Measurements from ENCODE around the gene KRT14.

DNA sequence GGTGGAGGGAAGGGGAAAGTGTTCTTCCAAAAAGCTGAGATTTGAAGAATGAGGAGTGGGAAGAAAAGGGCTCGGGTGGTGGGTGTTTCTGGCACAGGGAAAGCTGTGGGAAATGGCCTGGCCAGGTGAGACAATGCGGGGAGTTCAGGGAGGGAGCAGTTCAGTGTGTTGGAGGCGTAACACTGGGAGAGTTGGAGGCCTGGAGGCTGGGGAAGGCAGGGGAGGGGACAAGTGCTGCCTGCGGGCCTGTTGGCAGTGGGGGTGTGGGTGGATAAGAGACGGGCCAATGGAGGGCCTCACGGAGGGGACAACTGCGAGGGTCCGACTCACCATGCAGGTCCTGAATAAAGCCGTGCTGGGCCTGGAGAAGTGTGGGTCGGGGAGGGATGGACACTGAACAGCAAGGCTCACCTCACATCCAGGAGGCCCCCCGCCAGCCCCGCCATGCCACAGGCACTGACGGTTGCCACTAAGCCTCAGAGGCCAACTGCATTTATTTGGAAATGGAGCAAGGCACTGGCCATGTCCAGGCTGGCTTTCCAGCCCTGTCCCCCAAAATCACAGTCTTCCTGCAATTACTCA lies 40.8 kb downstream of the KRT14 start:
- TF ChIP-seq, protein P1, sequence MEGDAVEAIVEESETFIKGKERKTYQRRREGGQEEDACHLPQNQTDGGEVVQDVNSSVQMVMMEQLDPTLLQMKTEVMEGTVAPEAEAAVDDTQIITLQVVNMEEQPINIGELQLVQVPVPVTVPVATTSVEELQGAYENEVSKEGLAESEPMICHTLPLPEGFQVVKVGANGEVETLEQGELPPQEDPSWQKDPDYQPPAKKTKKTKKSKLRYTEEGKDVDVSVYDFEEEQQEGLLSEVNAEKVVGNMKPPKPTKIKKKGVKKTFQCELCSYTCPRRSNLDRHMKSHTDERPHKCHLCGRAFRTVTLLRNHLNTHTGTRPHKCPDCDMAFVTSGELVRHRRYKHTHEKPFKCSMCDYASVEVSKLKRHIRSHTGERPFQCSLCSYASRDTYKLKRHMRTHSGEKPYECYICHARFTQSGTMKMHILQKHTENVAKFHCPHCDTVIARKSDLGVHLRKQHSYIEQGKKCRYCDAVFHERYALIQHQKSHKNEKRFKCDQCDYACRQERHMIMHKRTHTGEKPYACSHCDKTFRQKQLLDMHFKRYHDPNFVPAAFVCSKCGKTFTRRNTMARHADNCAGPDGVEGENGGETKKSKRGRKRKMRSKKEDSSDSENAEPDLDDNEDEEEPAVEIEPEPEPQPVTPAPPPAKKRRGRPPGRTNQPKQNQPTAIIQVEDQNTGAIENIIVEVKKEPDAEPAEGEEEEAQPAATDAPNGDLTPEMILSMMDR (IDR thresholded peaks at IDR 0.05; ENCODE audit: low read length) = no peak
- TF ChIP-seq EZH2 (IDR thresholded peaks at IDR 0.05; ENCODE audit: borderline replicate concordance, low read length) = no peak

Measured in OCI-LY1 (cell line).